HL-60 (cell line): ENCODE measurements around the gene DPM1.

Source experiments
- DNase-seq, 2 experiments: peaks; one replicate each; pipeline ENCODE4 v3.0.0-alpha.2; 2010 to 2020; ENCODE audit warnings: low read depth in 1 of 2, low spot score in 1 of 2
- H3K27ac ChIP-seq: fragments of 250-450 bp; sonication (Bioruptor Pico); replicated peaks from 2 replicates; pipeline ENCODE4 v1.5.1; 2020; ENCODE audit warnings: mild to moderate bottlenecking, moderate library complexity
- H3K27me3 ChIP-seq: fragments of 250-450 bp; sonication (Bioruptor Pico); 2 replicates; pipeline ENCODE4 v1.5.1; 2021; ENCODE audit warnings: mild to moderate bottlenecking, moderate library complexity; ENCODE audit not compliant: insufficient read depth, poor library complexity, severe bottlenecking
- H3K4me3 ChIP-seq: replicated peaks from 2 replicates; pipeline ENCODE4 v1.5.1; 2011; ENCODE audit warnings: mild to moderate bottlenecking, control low read depth, low read length; ENCODE audit not compliant: insufficient read depth
- GABPA ChIP-seq: IDR thresholded peaks from 2 replicates; pipeline ENCODE4 v1.6.1; 2012; ENCODE audit warnings: low read depth
- POLR2AphosphoS5 ChIP-seq: IDR thresholded peaks from 2 replicates; pipeline ENCODE4 v1.6.1; 2012; ENCODE audit warnings: low read depth
- REST ChIP-seq: IDR thresholded peaks from 2 replicates; pipeline ENCODE4 v1.6.1; 2012; ENCODE audit warnings: low read depth; ENCODE audit not compliant: insufficient replicate concordance
- SPI1 ChIP-seq: IDR thresholded peaks from 2 replicates; pipeline ENCODE4 v1.6.1; 2012; ENCODE audit warnings: low read depth, mild to moderate bottlenecking, borderline replicate concordance
- TF ChIP-seq, protein P1 (sequence below): IDR thresholded peaks from one replicate; pipeline ENCODE4 v1.5.1; 2011; ENCODE audit warnings: low read length, control low read depth, inconsistent platforms; ENCODE audit not compliant: insufficient read depth

The DPM1 gene

DNA sequence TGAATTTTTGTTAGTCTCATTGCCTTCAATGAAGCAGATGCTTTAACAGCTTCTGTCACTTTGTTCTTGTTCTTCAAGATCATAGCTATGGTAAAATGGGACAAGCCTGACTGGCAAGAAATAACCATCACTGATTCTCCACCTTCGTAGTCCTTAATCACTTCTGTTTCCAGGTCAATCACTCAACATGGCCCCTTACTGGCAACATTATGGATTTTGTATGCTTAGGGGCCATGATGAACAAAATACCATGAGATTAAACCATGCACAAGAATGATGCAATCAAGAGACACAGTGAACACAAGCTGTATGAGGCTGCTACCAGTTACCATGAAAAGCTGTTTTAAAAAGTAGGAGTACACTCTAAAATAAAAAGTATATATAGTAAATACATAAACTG, 59.9 kb downstream of the DPM1 start:
- TF ChIP-seq SPI1 (no peak), GABPA (no peak), REST (no peak), POLR2AphosphoS5 (no peak)
- TF ChIP-seq, protein P1, sequence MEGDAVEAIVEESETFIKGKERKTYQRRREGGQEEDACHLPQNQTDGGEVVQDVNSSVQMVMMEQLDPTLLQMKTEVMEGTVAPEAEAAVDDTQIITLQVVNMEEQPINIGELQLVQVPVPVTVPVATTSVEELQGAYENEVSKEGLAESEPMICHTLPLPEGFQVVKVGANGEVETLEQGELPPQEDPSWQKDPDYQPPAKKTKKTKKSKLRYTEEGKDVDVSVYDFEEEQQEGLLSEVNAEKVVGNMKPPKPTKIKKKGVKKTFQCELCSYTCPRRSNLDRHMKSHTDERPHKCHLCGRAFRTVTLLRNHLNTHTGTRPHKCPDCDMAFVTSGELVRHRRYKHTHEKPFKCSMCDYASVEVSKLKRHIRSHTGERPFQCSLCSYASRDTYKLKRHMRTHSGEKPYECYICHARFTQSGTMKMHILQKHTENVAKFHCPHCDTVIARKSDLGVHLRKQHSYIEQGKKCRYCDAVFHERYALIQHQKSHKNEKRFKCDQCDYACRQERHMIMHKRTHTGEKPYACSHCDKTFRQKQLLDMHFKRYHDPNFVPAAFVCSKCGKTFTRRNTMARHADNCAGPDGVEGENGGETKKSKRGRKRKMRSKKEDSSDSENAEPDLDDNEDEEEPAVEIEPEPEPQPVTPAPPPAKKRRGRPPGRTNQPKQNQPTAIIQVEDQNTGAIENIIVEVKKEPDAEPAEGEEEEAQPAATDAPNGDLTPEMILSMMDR = no peak
- no peak overlapping the region for H3K4me3 ChIP-seq
- no peak for DNase-seq
- H3K27ac ChIP-seq = no peak overlapping the region
- no peaks in the 10 kb centered on the region for H3K27me3 ChIP-seq

DNA sequence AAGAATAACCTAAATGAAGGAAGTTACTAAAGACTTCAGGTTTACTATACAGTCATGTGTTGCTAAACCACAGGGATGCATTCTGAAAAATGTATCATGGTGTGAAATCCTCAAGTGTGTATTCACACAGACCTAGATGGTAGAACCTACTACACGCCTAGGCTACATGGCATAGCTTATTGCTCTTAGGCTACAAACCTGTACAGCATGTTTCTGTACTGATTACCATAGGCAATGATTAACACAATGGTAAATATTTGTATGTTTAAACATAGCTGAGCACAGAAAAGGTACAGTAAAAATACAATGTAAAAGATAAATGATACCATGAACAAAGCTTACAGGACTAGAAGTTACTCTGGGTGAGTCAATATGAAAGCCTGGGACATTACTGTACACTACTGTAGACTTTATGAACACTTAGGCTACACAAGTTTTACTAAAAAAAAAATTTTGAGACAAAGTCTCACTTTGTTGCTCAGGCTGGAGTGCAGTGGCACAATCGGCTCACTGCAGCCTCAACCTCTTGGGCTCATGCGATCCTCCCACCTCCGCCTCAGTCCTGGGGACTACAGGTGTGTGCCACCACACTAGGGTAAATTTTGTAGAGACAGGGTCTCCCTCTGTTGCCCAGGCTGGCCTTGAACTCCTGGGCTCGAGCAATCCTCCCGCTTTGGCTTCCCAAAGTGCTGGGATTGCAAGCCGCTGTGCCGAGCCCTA, 63.1 kb downstream of the DPM1 start:
- no peaks in the 10 kb centered on the region for H3K27me3 ChIP-seq
- DNase-seq = no peak
- no peak overlapping the region for H3K27ac ChIP-seq
- H3K4me3 ChIP-seq = no peak overlapping the region
- no peak for TF ChIP-seq GABPA
- no peak for TF ChIP-seq POLR2AphosphoS5
- TF ChIP-seq REST = no peak
- TF ChIP-seq, protein P1 = no peak
- no peak for TF ChIP-seq SPI1

GRCh38 chr20:50893620-50894019, 64.7 kb downstream of the DPM1 start:
- no peak for DNase-seq
- TF ChIP-seq POLR2AphosphoS5 (peak; percentile 17; the same call in 1 of the 2 replicates), GABPA (no peak)
- H3K27me3 ChIP-seq = no peaks in the 10 kb centered on the region
- no peak overlapping the region for H3K27ac ChIP-seq
- H3K4me3 ChIP-seq = no peak overlapping the region

GRCh38 chr20:50892394-50892793, 65.9 kb downstream of the DPM1 start:
- no peaks in the 10 kb centered on the region for H3K27me3 ChIP-seq
- H3K27ac ChIP-seq = no peak overlapping the region
- DNase-seq = no peak
- no peak overlapping the region for H3K4me3 ChIP-seq
- TF ChIP-seq POLR2AphosphoS5 = no peak
- no peak for TF ChIP-seq REST
- TF ChIP-seq, protein P1 = no peak
- TF ChIP-seq SPI1 = no peak
- TF ChIP-seq GABPA = no peak
